ENCODE measurements around the gene RAPGEF4.

DNA sequence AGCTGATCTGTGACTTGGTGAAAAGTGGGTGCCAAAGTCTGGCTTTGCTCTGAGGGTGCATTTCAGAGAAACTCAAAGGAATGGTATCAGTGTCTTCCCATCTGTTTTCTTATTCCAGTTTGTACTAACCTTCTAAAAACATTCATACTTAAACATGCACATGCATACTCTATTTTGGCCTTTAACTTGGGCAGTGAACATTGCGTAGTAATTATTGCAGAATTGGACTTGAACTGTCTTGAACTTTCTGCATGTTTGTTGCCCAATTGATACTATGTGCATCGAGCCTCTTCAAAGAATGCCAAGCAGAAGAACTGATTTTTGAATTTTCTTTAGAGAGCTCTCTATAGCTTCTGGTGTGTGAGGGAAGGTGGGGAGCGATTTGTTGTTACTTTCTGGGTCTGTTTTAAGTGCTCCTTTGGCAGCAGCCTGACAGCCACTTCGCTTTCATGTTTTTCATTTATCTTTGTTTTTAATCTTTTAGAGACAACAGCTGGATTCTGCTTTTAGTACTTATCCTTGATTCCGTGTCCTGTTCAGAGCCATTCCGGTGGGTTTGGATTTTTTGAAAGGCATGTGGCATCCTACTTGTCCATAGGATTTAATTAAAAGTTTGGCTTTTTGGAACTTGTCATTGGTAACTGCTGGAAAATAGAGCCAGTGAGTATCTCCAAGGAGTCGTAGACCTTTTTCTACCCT, 159.2 kb downstream of the RAPGEF4 start:
- peak; percentile 85 for TF ChIP-seq GATA2 (IDR thresholded peaks at IDR 0.05; ENCODE audit: low read depth, low read length)
- TF ChIP-seq GATA3 (IDR thresholded peaks at IDR 0.05; ENCODE audit: low read depth, low read length), result peak; percentile 73
